HG03175 (cell line): ENCODE measurements around the gene UNC5B.

Source experiments
- ATAC-seq: cut with Tn5 transposase; IDR thresholded peaks from one replicate; pipeline ENCODE4 v1.9.1; 2021; ENCODE audit warnings: mild to moderate bottlenecking, moderate library complexity; ENCODE audit not compliant: unreplicated experiment

Gene UNC5B

DNA sequence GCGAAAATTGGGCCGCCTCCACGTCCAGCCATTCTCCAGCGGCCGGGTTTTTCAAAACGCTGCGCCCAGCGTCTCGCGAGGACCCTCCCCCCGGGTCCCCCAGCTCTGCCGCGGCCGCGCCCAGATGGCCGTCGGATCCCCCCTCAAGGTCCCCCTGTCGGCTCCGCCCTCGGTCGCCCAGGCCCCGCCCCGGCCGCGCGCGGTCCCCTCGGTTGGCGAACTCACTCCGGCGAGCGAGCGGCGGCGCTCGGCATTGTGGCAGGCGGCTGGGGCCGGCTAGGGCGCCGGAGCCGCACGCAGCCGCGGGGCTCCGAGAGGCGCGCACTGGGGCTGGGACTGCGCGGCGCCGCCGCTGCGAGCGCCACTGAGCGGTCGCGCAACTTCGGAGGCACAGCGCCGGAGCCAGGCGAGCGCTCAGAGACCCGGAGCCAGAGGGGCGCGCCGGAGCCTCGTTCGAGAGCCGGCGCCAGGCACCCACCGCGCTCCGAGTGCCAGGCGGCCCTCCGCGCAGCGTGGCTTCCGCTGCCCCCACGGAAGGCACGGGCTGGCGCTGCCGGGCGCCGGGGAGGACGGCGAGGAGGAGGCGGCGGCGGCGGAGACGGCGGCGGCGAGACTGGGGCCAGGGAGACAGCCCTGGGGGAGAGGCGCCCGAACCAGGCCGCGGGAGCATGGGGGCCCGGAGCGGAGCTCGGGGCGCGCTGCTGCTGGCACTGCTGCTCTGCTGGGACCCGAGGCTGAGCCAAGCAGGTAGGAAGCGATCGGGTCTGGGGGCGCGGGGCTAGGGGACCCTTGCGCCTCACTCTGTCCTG lies at the start of gene UNC5B:
Gene UNC5B, plus strand, starts transcription at position 253 of the 809 bp plus-strand sequence. Its CDS starts 416 bp downstream, at position 669.
- ATAC-seq: no peak

DNA sequence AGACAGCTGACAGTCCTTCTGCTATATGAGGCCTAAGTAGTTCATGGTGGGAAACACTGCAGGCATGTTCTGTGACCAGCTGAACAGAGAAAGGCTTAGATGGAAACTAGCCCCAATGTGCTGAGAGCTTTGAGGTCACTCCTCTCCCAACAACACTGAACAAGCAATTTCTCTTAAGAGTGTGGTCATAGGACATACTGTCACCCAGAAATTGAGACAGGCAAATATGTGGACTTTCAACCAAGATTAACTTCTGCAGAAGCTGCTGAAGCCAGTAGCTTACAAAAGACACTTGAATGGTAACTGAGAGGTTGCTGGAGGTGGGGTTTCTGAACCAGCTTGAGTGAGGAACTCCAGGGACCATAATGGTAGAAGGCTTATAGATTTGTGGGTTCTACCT lies 38.9 kb upstream of the UNC5B start:
- ATAC-seq: no peak

GRCh38 chr10:71176661-71177060 lies 35.7 kb upstream of the UNC5B start:
- ATAC-seq: no peak

GRCh38 chr10:71177651-71178199 lies 34.6 kb upstream of the UNC5B start:
- ATAC-seq: no peak

GRCh38 chr10:71178880-71179279 lies 33.5 kb upstream of the UNC5B start:
- ATAC-seq: no peak

- no peak for ATAC-seq
Measured at GRCh38 chr10:71179382-71179781, 33.0 kb upstream of the UNC5B start.

GRCh38 chr10:71184421-71184820 lies 27.9 kb upstream of the UNC5B start:
- no peak for ATAC-seq

DNA sequence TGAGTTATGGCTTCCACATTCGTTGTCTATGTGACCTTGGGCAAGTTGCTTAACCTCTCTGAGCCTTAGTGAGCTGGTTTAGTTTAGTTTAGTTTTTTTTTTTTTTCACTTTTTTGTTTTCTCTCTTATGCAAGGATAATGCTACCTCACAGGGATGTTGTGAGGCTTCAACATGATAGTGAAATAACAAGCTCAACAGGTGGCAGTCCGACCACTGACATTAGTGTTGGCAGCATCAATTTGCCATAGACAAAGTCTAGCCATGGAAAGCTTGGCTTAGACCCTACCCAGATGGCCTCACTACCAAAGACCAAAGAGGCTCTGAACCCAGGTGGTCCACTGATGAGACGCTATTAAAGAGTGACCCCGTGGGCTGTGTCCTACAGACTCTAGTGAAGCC lies 27.2 kb upstream of the UNC5B start:
- ATAC-seq: no peak

DNA sequence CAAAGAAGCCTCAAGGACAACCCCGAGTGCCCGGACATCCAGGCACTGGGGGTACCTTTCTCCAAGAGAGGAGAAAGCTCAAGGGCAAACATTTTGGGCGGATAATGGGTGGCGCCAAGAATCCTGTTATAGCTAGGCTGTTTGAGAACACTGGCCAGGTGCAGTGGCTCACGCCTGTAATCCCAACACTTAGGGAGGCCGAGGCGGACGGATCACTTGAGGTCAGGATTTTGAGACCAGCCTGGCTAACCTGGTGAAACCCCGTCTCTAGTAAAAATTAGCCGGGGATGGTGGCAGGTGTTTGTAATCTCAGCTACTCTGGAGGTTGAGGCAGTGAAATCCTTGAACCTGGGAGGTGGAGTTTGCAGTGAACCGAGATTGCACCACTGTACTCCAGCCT lies 25.2 kb upstream of the UNC5B start:
- ATAC-seq: no peak

- ATAC-seq: no peak
Measured at GRCh38 chr10:71187600-71187999, 24.8 kb upstream of the UNC5B start.

DNA sequence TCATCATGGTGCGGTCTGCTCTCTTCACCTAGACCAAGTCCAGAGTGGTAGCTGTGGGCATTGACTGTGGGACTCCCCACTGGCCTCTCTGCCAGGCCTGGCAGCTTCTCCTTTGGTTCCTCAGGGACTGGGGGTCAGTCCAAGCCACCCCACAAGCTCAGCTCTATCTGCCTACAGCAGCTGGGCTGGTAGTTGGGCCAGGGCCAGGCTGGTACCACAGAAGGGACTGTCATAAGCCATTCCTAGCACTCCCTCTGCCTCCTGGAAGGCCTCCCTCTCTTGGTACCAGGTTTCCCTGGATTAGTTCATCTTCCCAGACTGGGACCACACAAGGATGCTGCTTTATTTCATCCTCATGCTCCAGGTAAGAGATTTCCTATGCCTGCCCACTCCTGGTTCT lies 24.2 kb upstream of the UNC5B start:
- ATAC-seq: no peak

DNA sequence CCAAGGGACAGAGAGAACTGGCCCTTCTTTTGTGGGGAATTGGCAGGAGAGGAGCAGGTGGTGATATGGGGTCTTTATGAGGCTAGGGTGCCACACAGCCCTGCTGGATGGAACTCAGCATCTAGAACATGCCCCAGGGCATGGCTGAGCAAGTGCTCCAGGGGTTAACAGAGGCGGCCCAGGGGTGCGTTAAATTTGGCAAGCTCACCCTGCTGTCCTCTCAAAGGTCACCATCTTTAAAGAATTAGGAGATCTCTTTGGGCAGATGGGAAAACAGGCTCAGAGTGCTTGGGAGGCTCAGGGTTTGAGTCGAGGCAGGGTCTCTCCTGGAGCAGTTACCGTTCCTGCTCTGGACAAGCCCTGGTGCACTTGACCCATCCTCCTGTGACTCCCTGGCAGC lies 21.4 kb upstream of the UNC5B start:
- ATAC-seq: no peak

DNA sequence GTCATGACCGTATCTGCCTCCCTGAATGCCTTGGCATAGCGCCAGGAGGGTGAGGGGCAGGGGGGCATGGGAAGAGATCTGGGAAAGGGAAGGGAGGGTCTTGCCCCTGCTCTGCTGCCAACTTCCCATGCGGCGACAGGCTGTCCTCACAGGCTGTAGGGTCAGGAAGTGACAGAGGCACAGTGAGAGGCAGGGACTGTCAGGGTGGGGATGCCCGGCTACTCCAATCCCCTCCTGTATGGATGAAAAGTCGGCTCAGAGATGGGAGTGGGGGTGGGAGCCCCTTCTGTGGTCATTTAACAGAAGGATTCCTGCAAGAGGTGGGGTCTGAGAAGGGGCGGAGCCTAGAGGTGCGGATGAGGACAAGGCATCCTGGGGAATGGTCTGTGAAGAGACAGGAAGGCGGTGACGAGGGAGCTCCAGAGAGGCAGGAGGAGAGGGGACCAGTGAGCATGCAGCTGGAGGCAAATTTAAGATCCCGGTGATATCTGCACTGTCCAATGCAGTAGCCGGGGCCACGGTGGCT lies 20.8 kb upstream of the UNC5B start:
- no peak for ATAC-seq

DNA sequence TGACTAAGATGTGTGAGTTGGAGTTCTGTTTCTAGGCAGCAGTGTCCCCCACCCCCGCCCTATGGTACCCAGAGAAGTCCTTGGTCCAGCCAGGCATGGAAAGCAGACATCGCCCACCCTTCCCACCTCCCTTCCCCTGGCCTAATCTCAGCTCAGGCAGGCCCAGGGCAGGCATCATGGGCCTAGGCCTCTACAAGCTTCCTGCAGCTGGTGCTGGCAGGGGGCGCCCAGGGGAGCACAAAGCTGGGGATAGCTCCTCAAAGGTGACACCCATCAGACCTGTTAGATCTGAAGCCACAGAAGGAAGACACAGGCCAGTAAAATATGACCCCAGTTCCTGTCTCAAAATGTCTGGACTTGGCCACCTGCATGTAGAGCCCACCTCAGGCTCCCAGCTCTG lies 18.9 kb upstream of the UNC5B start:
- ATAC-seq: no peak

DNA sequence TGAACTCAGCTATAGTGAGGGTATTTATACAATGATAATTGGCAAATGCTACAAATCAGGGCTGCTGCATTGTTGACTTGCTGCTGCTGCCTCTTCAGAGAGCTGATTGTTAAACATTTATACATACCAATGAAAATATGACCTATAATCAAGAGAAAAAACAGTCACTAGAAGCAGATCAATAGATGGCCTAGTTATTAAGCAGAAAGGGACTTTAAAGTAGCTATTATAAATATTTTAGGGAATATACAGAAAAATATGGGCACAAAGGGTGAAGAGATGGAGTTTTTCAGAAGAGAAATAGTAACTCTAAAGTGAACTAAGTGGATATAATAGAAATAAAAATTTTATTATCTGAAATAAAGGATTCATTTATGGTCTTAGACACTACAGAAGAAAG lies 14.4 kb upstream of the UNC5B start:
- no peak for ATAC-seq

DNA sequence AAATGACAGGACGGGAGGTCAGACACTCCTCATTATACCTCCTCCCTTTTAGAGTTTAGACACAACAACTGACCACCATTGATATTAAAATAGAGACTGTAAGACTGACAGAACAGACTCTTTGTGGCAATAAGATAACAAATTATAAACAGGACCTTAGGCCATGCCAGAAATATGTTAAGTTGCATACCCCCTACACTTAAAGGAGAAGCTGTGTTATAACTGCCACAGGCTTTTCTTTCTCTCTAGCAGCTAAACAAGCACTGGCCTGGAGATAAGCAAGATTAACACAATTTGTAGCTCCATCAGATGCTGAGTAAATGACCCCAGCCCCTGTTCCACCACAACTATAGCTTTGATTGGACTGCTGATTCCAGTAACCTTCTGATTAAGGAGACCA lies 10.5 kb upstream of the UNC5B start:
- ATAC-seq: no peak

- no peak for ATAC-seq
Measured at GRCh38 chr10:71202314-71202713, 10.1 kb upstream of the UNC5B start.

GRCh38 chr10:71203124-71203523 lies 9.2 kb upstream of the UNC5B start:
- no peak for ATAC-seq

DNA sequence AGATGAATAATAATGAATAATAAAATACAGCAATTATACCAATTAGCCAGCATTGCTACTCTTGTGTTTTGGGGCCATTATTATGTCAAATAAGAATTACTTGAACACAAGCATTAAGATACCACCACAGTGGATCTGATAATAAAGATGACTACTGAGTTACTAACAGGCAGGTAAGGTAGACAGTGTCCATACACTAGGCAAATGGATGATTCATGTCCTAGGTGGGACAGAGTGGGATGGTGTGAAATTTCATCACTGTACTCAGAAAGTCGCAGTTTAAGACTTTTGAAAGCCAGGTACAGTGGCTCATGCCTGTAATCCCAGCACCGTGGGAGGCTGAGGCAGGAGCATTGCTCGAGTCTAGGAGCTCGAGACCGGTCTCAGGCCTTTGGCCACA lies 8.7 kb upstream of the UNC5B start:
- no peak for ATAC-seq

GRCh38 chr10:71204746-71205145 lies 7.6 kb upstream of the UNC5B start:
- ATAC-seq: no peak

- no peak for ATAC-seq
Measured at GRCh38 chr10:71205468-71205867, 6.9 kb upstream of the UNC5B start.

- no peak for ATAC-seq
Measured at GRCh38 chr10:71206911-71207310, 5.5 kb upstream of the UNC5B start.

- ATAC-seq: no peak
Measured at GRCh38 chr10:71207578-71207977, 4.8 kb upstream of the UNC5B start.
